ENCODE data around the gene ANKS1B. TPM values are rescaled to one million over a fixed set of nuclear protein-coding genes. Genes with fewer than 3 reads are reported as not detected.

ANKS1B gene
- total and polyA plus RNA-seq, 2 of the 4 experiments (the other 2 are of a cell fraction): 0.17 to 0.18 TPM

GRCh38 chr12:99135376-99135775, 849.4 kb downstream of the ANKS1B start:
- no peak overlapping the region for H3K23ac ChIP-seq (ENCODE audit: low read depth, low read length)
- BruUV-seq (replicated peaks): no TSS peak
- no peak overlapping the region for H2BK5ac ChIP-seq (ENCODE audit: low read depth, low read length, poor library complexity, severe bottlenecking)
- H3K9ac ChIP-seq (ENCODE audit: low read depth, low read length): no peak overlapping the region
- no peak overlapping the region for H2BK20ac ChIP-seq (ENCODE audit: low read depth, low read length)
- no peak for TF ChIP-seq RAD21 (IDR thresholded peaks at IDR 0.05; ENCODE audit: low read length)
- no peak overlapping the region for H4K91ac ChIP-seq (ENCODE audit: insufficient read depth, low read depth, low read length)
- WGBS, 2 experiments (ENCODE audit: extremely low coverage in 2 of 2, insufficient read length in 1 of 2): no CpG with 5 or more reads among the region's 4 CpGs
- H2AK5ac ChIP-seq (ENCODE audit: low read depth, low read length): no peak overlapping the region
- no peak overlapping the region for H3K4ac ChIP-seq (ENCODE audit: low read depth, low read length)
- no peaks in the 10 kb centered on the region for H3K9me1 ChIP-seq (ENCODE audit: insufficient read depth, low read length)
- no peaks in the 10 kb centered on the region for H3K79me1 ChIP-seq (ENCODE audit: low read depth in 1 of 2, low read length in 2 of 2)
- H2AFZ ChIP-seq (replicated peaks; ENCODE audit: low read length, poor library complexity): no peak overlapping the region
- no peak overlapping the region for H3K14ac ChIP-seq (replicated peaks; ENCODE audit: low read depth, low read length)
- peaks cover 2% of the 10 kb centered on the region; the same call in 1 of the 2 replicates for H3K9me3 ChIP-seq (ENCODE audit: control insufficient read depth, insufficient read depth, low read length)
- H3K18ac ChIP-seq (ENCODE audit: low read depth, low read length): no peak overlapping the region
- H4K20me1 ChIP-seq (ENCODE audit: insufficient read depth, low read length): no peaks in the 10 kb centered on the region
- H3K27ac ChIP-seq (ENCODE audit: insufficient read depth, low read length): no peak overlapping the region
- H4K8ac ChIP-seq (ENCODE audit: low read depth in 2 of 2, low read length in 2 of 2): no peak overlapping the region
- in situ Hi-C loops (cut with MboI; ENCODE audit: low sequenced_read_pairs): no loop called here
- no peak overlapping the region for H2AK9ac ChIP-seq (replicated peaks; ENCODE audit: low read depth, low read length, poor library complexity)
- intact Hi-C loops (cut with micrococcal nuclease): no loop called here
- H2BK15ac ChIP-seq (ENCODE audit: low read depth, low read length): no peak overlapping the region
- no peak overlapping the region for H3K4me3 ChIP-seq (ENCODE audit: insufficient read depth, low read depth, low read length)
- no peak overlapping the region for H3K56ac ChIP-seq (ENCODE audit: extremely low read depth, insufficient read depth, low read length)
- ATAC-seq (ENCODE audit: low read depth) (no peak), DNase-seq (no peak)
- no peaks in the 10 kb centered on the region for H3K27me3 ChIP-seq (ENCODE audit: control insufficient read depth, insufficient read depth, low read length)
- H4K5ac ChIP-seq (ENCODE audit: low read depth, low read length): no peak overlapping the region
- ChIA-PET POLR2A (ENCODE audit: unreplicated experiment) (no interaction called here), CTCF (no interaction called here)
- no peaks in the 10 kb centered on the region for H3K4me1 ChIP-seq (ENCODE audit: control insufficient read depth, insufficient read depth, low read length)
- H3K4me2 ChIP-seq (ENCODE audit: low read depth, low read length): no peak overlapping the region
- dilution Hi-C loops (cut with HindIII; ENCODE audit: low sequenced_read_pairs, unreplicated experiment): no loop called here
- no peaks in the 10 kb centered on the region for H3K36me3 ChIP-seq (ENCODE audit: control insufficient read depth, insufficient read depth, low read length)
- no peak overlapping the region for H2BK120ac ChIP-seq (ENCODE audit: low read depth, low read length)

All from IMR-90 (cell line).